Measurements from ENCODE around the gene NAV2.
"Not testable (repeated sequence)": the region's sequence is repeated elsewhere in the genome, so short reads cannot be mapped to it uniquely, and the experiment has no call there.

Gene NAV2

DNA sequence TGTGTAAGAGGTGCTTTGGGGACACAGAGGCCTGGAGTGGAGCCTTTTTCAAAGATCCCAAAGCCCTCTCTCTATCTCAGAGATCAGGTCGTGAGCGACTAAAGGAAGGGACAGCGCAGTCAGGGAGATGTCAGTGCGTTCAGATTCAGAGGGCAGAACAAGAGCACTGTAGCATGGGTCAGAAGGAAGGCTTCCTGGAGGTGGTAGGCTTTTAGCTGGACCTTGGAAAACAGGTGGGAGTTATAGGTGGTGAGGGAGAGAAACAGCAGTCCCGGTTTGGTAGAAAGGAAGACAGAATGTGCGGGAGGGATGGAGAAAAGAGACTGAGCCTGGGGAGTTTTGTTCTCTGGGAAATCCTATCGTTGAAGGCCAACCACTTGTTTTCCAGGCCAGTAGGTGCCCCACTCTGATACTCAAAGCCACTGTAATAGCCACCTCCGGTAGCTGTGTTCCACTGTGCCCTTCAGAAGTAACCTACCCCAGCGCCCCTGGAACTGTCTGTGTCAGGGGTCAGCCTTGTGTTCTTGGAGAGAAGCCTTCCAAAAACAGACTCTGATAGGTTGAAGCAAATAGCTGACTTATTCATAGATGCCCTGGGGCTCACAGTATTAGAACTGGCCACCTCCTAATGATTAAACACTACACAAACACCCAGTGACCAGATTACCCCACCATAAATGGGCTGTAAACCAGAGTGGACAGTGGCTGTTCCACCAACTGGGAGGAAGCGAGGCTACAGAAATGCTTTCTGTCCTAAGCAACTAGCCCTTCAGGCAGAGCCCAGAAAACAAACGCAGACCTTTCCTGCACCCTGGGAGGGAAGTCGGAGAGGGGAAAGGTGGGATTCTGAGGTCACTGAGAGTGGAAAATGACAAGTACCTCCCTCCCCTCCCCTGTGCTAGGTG is 289.9 kb downstream of the NAV2 start:
- DNase-seq (ENCODE audit: low read depth): no peak

- no peak for DNase-seq (ENCODE audit: low read depth)
Measured at GRCh38 chr11:20003351-20003750, 290.7 kb downstream of the NAV2 start.

- DNase-seq (ENCODE audit: low read depth): no peak
Measured at GRCh38 chr11:20004866-20005265, 292.2 kb downstream of the NAV2 start.

DNA sequence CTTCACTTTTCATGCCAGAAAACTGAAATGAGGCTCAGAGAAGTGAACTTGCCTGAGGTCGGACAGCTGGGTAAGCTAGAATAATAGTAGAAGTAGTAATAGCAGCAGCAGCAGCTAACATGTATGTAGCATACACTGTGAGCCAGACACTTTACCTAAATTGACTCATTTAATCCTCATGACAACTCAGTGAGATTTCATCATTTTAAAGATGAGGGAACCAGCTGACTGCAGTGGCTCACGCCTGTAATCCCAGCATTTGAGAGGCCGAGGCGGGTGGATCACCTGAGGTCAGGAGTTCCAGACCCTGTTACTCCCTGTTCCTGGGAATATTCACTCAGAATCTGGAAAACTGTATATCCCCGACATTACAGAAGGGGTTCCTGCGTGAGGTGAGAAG is 293.1 kb downstream of the NAV2 start:
- DNase-seq (ENCODE audit: low read depth): no peak

GRCh38 chr11:20006618-20007017 is 294.0 kb downstream of the NAV2 start:
- DNase-seq (ENCODE audit: low read depth): not testable (repeated sequence)

DNA sequence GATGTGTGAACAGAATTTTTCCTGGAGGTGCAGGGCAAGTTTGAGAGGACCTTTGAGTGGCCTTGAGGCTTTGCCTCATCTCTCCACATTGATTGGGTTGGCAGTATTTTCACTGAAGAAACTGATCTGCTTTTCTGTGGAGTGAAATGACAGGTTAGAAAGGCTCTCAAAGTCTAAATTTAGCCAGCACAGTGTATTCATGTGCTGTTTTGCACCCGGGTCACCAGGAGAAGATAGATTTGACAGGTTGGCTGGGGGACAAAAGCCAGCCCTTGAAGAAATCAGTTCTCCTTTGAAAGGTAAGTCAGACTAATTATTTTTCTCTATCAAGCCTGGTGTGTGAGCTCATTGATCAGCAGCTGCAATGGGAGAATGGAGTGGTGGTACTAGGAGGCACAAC is 294.7 kb downstream of the NAV2 start:
- no peak for DNase-seq (ENCODE audit: low read depth)

GRCh38 chr11:20008190-20008870 is 295.7 kb downstream of the NAV2 start:
- no peak for DNase-seq (ENCODE audit: low read depth)

- no peak for DNase-seq (ENCODE audit: low read depth)
Measured at GRCh38 chr11:20008871-20009644, 296.4 kb downstream of the NAV2 start.

- no peak for DNase-seq (ENCODE audit: low read depth)
Measured at GRCh38 chr11:20010156-20010850, 297.7 kb downstream of the NAV2 start.

- DNase-seq (ENCODE audit: low read depth): no peak
Measured at GRCh38 chr11:20010851-20011225, 298.2 kb downstream of the NAV2 start.

- no peak for DNase-seq (ENCODE audit: low read depth)
Measured at GRCh38 chr11:20011307-20011951, 298.8 kb downstream of the NAV2 start.

DNA sequence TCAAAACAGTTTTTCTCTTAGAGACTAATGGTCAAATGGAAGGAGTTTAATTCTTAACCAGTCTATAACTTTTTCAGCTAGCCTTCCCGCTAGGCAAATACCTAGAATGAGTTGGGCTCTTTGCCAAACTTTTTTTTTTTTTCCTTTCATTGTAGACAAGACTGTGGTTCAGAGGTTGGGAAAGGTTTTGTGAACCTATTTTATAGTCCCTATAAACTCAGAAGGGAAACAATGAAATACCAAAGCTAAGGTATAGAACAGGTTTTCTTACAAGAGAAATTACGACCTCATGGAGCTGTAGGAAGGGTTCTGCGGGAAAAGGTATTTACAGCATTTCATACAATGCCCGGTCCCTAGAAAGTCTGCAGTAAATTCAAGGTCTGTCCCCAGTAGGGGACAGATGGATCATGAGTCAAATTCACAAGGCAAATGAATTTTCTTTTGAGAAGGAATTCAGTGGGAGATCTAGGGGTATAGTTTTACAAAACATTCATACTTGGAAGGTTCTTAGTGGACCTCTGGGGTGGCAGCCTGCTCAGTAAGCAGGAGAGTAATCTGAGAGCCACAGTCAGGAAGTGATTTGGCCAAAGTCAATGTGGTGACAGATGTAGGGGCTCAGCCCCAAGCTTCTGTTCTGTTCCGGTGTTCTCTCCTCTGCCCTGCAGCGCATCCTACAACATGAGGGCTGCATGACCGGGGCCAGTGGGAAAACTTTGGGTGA is 300.9 kb downstream of the NAV2 start:
- no peak for DNase-seq (ENCODE audit: low read depth)

GRCh38 chr11:20014067-20014402 is 301.4 kb downstream of the NAV2 start:
- DNase-seq (ENCODE audit: low read depth): no peak

- no peak for DNase-seq (ENCODE audit: low read depth)
Measured at GRCh38 chr11:20015101-20015500, 302.5 kb downstream of the NAV2 start.

DNA sequence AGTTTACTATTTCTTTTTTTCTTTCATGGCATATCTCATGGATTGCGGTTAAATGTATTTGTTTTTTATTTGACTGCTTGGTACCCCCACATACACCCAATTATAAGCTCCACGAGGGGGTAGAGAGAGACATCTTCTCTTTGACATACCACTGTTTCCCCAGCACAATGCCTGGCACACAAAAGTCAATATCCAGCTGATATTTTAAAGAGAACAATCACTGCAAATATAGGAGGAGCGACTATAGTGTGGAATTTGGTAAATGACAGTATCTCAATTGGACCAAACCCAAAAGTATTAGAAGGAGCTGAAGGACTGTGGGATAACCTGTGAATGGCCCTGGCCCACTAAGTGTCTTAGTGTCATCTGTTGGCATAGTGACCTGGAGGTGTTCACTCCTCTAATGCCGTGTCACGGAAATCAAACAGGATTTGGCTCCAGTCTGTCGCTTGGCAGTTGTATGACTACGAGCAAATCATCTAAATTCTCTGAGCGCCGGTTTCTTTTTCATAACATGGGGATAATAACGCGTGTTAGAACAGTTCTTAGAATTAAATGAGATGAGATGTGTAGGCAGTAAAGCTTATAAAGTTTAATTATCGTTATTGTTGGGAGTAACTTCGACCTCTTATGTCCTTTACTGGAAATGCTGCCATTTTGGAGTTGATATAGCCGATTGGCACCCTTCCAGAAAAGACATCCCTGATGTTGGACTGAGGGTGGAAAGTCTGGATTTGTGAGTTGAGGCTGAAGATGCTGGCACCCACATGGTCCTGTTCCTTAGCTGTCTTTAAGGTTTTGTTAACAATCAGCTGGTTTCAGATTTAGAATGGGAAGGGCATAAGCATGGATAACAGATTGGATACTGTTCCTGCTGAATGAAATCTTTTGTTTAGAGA is 303.1 kb downstream of the NAV2 start:
- DNase-seq (ENCODE audit: low read depth): no peak

GRCh38 chr11:20016526-20016925 is 303.9 kb downstream of the NAV2 start:
- no peak for DNase-seq (ENCODE audit: low read depth)

DNA sequence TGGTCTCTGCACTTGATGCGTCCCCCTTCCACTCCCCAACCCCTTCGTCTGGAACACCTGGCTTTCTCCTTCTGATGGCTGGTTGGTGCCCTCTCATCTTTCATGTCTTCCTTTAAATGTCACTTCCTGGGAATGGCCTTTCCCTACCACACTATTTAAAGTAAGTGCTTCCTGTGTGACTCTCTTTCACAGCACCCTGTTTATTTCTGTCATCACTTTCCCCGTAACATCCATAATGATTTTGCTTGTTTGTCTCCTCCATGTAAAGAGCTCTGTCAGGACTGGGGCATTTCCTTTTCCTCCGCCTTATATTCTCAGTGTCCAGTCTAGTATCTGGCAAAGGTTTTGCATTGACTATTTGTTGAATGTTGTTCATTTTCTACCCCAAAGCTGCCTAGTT is 304.7 kb downstream of the NAV2 start:
- no peak for DNase-seq (ENCODE audit: low read depth)

- no peak for DNase-seq (ENCODE audit: low read depth)
Measured at GRCh38 chr11:20020198-20020597, 307.6 kb downstream of the NAV2 start.

GRCh38 chr11:20020716-20021115 is 308.1 kb downstream of the NAV2 start:
- DNase-seq (ENCODE audit: low read depth): no peak

GRCh38 chr11:20021212-20021611 is 308.6 kb downstream of the NAV2 start:
- DNase-seq (ENCODE audit: low read depth): no peak

Data from T follicular helper cell (primary cell).